HG03342 (cell line): ENCODE results near the gene NTF3.

Experiments used
- ATAC-seq: cut with Tn5 transposase; IDR thresholded peaks from one replicate; pipeline ENCODE4 v1.9.1; 2021; ENCODE audit warnings: mild to moderate bottlenecking, moderate library complexity; ENCODE audit not compliant: unreplicated experiment

NTF3 gene

DNA sequence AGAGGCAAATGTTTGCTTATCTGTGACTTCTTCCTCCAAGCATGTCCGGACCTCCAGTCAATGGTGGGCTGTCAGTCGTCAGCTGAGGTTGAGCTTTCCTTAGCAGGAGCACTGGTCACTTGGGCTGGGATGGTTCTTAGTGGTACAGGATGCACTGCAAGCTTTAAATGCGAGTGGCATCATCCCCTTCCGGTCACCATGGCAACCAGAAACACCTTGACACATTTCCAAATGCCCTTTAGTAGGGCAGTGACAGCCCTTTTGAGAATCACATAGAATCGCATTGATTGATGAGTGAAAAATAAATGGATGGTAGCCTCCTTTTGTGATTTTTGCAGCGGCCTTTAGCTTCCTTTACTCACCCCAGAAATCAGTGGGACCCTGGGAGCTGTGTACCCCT lies 24.1 kb downstream of the NTF3 start:
- ATAC-seq = no peak

DNA sequence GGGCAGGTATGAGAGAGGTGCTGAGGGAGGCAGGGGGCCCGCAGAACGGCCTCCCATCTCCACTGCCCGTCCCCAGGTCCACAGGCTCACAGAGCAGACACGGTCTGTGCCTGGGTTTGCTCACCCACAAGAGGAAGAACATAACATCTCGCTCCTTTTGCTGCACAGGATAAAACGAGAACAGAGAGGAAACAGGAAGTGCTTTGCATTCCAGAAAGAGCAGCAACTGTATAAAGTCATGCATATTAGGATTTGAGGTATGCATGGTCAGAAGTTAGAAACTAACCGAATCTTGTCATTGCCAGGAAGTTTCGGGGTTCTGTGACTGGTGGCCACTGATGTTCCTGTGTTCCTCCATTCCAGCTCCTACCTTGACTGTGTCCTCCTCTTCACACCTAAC lies 25.0 kb downstream of the NTF3 start:
- no peak for ATAC-seq

DNA sequence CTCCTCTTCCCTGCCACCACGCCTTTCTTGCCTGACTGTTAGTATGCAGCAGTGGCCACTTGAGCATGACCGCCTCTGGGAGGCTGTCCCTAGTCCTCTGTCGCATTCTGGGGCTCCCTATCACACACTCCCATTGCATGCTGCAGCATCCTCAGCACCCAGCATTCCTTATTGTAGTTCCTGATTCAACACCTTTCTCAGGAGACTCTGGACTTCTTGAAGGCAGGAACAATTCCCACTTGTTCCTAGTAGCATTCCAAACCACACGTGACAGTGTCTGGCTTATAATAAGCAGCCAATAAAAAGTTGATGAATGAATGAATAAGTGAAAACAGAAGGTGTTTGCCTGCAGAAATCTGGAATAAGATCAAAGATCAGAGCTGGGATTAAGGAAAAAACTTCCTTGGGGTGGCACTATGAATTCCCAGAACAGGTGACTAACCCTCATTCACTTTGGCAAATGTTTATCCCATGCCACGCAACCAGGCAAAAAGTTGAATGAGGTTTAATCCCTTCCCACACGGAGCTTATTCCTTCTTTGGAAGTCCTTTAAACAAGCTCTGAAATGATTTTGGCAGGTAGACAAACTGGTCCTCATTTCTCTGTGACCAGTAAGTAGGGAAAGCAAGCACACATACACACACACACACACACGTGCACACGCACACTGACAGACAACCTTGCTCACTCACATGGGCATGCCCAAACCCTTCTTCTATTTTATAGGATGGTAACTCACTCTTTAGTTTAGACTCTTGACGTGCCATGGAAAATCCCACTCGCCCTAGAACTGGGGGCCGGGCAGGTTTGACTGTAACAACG lies 26.5 kb downstream of the NTF3 start:
- no peak for ATAC-seq

DNA sequence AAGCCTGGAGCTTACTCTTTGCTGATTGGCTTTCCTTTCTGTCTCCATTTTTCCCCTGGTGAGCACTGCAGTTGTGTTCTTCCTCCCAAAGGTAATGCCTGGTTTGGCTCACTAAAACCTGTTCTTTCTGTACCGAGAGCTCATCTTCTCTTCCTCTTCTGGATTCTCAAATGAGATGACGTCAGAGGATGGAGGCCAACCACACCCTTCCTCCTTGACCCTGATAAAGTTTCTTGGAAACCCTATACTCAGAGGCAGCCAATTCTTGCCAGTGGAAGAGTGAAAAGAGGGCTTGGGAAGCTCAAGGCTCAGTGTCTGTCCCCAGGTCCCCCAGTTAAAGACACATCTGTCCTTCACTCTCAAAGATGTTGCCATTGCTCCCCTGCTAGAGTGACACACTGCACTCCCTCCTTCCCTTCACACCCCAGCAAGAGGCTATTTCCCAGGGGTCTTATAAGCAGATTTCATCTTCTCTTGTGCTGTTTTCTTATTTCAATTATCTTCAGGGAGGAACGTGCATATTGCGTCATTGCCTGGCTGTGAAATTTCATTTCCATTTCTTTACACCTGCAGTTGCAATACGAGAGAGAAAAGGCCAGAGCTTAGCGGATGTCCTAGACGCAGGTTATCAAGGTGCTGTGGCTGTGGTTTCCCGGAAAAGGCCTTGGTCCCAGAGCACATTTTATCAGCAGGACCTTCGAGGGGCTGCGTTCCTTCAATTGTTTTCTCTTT lies 27.3 kb downstream of the NTF3 start:
- ATAC-seq = no peak

DNA sequence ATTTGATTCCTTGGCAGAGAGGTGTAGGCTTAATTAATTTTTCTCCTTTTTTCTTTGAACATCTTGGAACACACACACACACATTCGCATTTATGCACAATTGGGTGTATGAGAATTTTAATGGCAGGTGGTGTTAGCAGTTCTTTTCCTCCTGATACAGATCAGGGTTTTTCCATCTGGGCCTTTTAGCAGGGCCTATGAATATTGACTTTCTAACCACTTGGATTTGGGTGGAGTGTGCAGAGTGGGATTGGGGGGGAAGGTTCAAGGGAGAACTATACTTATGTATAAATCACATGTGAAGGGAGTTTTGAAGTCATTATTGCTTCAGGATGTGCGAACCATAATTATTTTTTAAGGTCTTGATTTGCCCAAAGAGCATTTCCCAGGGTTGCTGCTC lies 28.9 kb downstream of the NTF3 start:
- no peak for ATAC-seq

DNA sequence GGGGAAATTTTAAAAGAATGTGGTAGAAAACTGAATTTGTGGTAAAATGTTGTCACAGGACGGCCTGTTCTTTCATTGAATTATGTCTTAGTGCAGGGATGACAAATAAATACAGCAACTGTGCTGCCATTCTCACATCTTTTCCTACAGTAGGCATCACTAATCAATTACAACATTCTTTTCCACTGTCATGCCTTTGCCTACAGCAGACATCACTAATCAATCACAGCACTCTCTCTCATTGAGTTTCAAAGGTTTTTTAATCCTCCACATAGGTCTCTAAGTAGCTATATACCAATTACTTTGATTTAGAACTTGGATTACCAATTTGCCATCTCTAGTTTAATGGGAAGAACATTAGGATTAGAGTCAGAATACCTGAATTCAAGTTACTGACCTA lies 30.1 kb downstream of the NTF3 start:
- ATAC-seq = no peak

DNA sequence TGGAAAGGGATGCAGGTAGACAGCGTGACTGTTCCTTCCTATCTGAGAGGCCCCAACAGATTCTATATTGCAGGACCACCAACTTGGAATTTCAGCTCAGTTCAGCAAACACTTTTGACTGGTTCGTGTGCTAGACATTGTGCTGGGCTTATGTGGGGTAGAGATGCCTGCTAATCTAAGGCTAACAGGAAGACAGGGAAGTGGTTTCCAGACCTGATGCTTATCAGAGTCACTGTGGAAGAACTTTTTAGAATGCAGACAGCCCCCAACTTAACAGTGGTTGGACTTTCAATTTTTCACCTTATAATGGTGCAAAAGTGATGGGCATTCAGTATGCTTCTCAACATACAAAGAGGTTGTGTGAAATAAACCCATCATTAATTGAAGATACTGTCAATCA lies 32.2 kb downstream of the NTF3 start:
- no peak for ATAC-seq

DNA sequence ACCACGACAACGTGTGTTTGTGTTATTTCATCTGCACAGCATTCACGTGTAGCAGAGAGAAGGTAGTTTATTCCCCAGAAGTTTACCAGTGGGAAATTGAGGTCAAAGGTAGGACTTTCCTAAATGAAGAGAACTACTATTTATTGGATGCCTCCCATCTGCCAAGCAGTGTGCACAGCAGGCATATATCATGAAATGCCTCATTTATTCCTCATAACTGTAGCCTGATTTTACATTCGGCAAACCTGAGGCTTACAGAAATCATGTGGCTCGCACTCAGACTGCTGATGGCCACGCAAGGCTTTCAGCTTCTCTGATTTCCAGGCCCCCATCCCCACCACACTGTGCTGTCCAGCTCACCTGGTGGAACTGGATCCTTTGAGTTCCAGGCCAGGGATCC lies 33.5 kb downstream of the NTF3 start:
- no peak for ATAC-seq

DNA sequence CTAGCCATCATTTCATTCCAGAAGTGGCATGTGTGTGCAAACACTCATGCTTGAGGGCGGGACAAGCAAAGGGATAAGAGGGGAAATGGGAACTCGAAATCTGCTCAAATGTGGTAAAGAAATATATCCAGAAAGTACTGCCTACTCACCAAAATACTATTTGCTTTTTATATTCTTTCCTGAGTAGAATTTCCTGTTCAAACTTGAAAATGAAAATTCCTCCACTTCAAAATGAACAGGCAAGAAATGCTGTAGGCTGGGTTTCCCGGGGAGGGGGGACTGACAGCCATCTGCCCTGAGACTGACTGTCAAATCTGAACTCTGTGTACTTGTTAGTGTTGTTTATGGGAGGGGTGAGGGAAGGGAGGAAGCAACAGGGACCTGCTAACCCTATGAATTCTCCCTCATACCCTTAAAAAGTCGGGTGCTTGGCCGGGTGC lies 34.6 kb downstream of the NTF3 start:
- ATAC-seq = no peak

DNA sequence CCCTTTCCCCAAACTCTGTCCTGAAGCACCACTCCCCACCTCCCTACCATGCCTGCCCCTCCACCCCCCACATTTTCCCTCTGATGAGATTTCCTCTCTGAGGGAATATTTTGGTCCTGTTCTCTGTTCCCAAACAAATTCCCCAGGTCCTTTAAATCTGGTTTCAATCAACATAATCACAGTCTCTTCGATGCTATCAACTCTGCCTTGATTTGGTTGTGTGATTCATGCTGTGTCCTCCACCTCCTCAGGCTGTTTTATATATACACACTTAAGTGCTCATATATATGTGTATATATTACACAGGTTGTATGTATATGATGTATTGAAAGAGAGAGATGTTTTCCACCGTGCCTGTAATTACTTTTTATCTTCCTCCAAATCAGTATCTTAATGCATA lies 36.0 kb downstream of the NTF3 start:
- ATAC-seq = no peak

GRCh38 chr12:5470221-5470620 lies 38.3 kb downstream of the NTF3 start:
- no peak for ATAC-seq

- no peak for ATAC-seq
These were observed 38.8 kb downstream of the NTF3 start for GRCh38 chr12:5470703-5471102.

DNA sequence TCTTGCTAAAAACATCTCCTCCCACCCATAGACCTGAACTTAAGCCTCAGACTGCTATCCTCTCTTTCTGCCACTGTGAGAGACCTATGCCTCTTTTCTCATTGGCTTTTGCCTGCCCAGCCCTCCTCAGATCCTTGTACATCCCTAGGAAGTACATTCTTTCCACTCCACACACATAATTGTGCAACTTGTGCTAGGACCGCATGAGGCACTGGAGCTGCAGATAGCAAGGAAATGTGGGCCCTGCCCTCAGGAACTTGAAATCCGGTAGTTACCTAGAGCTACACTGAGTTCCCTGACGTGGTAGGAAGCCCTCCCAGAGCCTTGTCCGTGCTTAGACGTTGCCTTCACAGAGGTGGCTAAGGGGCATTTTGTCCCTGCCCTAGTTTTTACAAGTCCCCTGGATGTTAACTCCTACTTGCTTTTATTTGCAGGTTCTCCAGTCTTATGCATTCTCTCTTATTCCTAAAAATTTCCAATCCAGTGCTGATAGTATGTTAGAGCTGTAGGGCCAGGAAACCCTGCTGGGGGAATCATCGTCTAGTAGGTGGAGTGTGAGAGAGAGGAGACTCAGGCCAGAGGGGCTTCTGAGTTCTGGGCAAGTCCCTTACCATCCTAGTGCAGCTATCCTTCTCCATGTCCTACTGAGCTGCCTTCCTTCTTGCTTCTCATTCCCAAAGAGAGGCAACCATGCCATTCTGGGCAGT lies 41.3 kb downstream of the NTF3 start:
- no peak for ATAC-seq

DNA sequence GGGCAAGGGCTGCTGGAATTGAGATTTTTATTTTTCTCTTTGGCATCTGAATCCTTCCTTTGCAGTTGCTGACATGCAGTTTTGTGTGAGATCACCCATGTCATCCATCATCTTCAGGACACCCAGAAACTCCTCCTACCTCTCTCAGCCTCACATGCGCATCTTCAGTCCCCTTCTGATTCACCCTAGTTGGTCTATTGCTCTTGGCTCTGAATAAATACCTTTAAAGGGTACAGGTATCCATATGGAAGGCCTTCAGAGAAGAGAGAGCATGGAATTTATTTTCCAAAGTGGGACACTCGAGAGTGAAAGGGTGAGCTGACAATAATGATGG lies 41.8 kb downstream of the NTF3 start:
- no peak for ATAC-seq

- ATAC-seq = no peak
These were observed 44.4 kb downstream of the NTF3 start for GRCh38 chr12:5476356-5476755.

- ATAC-seq = no peak
These were observed 46.3 kb downstream of the NTF3 start for GRCh38 chr12:5478081-5478706.

DNA sequence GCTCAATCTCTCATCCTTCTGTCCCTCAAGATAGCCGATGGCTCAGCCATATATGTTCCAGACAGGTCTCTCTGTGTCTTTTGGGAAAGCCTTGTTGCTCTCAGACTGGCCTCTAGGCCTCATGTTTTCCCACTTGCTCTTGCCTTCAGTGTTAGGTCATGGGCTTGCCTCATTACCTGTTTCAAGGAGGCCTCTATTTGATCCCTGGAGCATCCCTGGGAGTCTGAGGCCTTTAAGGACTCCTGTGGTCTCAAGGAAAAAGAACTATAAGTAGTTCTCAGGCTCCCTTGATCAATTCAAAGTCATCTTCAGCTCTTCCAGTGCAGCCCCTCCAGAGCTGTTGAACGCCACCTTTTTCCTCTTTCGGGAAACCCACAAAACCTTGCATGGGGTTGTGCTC lies 47.9 kb downstream of the NTF3 start:
- ATAC-seq = no peak

- no peak for ATAC-seq
These were observed 48.5 kb downstream of the NTF3 start for GRCh38 chr12:5480218-5480937.

- no peak for ATAC-seq
These were observed 49.0 kb downstream of the NTF3 start for GRCh38 chr12:5480938-5481303.

- ATAC-seq = no peak
These were observed 49.7 kb downstream of the NTF3 start for GRCh38 chr12:5481645-5482044.

- no peak for ATAC-seq
These were observed 52.5 kb downstream of the NTF3 start for GRCh38 chr12:5484426-5484825.
